H9 (cell line): ENCODE measurements around the gene LIPE. TPM values are rescaled to one million over a fixed set of nuclear protein-coding genes. Genes with fewer than 3 reads are reported as not detected.

ENCODE experiments used
- DNase-seq: peaks from one replicate; pipeline ENCODE4 v3.0.0-alpha.2; 2017
- H2AFZ ChIP-seq: one replicate; pipeline ENCODE4 v1.6.1; 2013; ENCODE audit warnings: mild to moderate bottlenecking, low read length, control low read depth, moderate library complexity
- H2AK5ac ChIP-seq: 2 replicates; pipeline ENCODE4 v1.6.1; 2013; ENCODE audit warnings: low read length, control low read depth, mixed read lengths; ENCODE audit not compliant: insufficient read length
- H2BK120ac ChIP-seq: one replicate; pipeline ENCODE4 v1.6.1; 2013; ENCODE audit warnings: low read depth, mild to moderate bottlenecking, low read length, control low read depth, inconsistent platforms; ENCODE audit not compliant: poor library complexity, severe bottlenecking
- H2BK12ac ChIP-seq: 2 replicates; pipeline ENCODE4 v1.6.1; 2013; ENCODE audit warnings: low read length, control low read depth, mixed read lengths, low read depth; ENCODE audit not compliant: insufficient read length
- H2BK15ac ChIP-seq: 2 replicates; pipeline ENCODE4 v1.6.1; 2013; ENCODE audit warnings: low read depth, low read length, control low read depth
- H2BK20ac ChIP-seq: one replicate; pipeline ENCODE4 v1.6.1; 2013; ENCODE audit warnings: low read depth, mild to moderate bottlenecking, low read length, control low read depth, inconsistent platforms; ENCODE audit not compliant: poor library complexity, severe bottlenecking
- H2BK5ac ChIP-seq: 2 replicates; pipeline ENCODE4 v1.6.1; 2013; ENCODE audit warnings: low read length, control low read depth, mixed read lengths; ENCODE audit not compliant: insufficient read length
- H3K14ac ChIP-seq: 2 replicates; pipeline ENCODE4 v1.6.1; 2013; ENCODE audit warnings: low read length, control low read depth; ENCODE audit not compliant: insufficient read depth
- H3K18ac ChIP-seq: 2 replicates; pipeline ENCODE4 v1.6.1; 2013; ENCODE audit warnings: low read depth, mild to moderate bottlenecking, mixed read lengths, low read length, control low read depth; ENCODE audit not compliant: insufficient read length
- H3K23ac ChIP-seq: 2 replicates; pipeline ENCODE4 v1.6.1; 2013; ENCODE audit warnings: low read length, control low read depth, mixed read lengths, low read depth; ENCODE audit not compliant: insufficient read length
- H3K23me2 ChIP-seq: 2 replicates; pipeline ENCODE4 v1.6.1; 2013; ENCODE audit warnings: low read depth, mild to moderate bottlenecking, mixed read lengths, low read length, control low read depth; ENCODE audit not compliant: insufficient read length, poor library complexity, severe bottlenecking
- H3K27ac ChIP-seq: 2 replicates; pipeline ENCODE4 v1.5.1; 2013; ENCODE audit warnings: low read length, control low read depth, mixed read lengths, low read depth; ENCODE audit not compliant: insufficient read length
- H3K27me3 ChIP-seq: 2 replicates; pipeline ENCODE4 v1.6.1; 2013; ENCODE audit warnings: low read length, control low read depth, inconsistent platforms; ENCODE audit not compliant: insufficient read depth
- H3K4ac ChIP-seq: 2 replicates; pipeline ENCODE4 v1.6.1; 2013; ENCODE audit warnings: low read depth, mild to moderate bottlenecking, control low read depth, inconsistent platforms, low read length, moderate library complexity
- H3K4me1 ChIP-seq: 2 replicates; pipeline ENCODE4 v1.6.1; 2013; ENCODE audit warnings: low read length, control low read depth, inconsistent platforms; ENCODE audit not compliant: insufficient read depth
- H3K4me2 ChIP-seq: 2 replicates; pipeline ENCODE4 v1.6.1; 2013; ENCODE audit warnings: low read length, control low read depth, mixed read lengths; ENCODE audit not compliant: insufficient read length, insufficient read depth
- H3K56ac ChIP-seq: 2 replicates; pipeline ENCODE4 v1.6.1; 2013; ENCODE audit warnings: low read depth, mild to moderate bottlenecking, mixed read lengths, low read length, control low read depth; ENCODE audit not compliant: insufficient read length
- H3K79me1 ChIP-seq: 2 replicates; pipeline ENCODE4 v1.6.1; 2013; ENCODE audit warnings: low read depth, mild to moderate bottlenecking, moderate library complexity, low read length, control low read depth, inconsistent platforms; ENCODE audit not compliant: insufficient read depth, poor library complexity, severe bottlenecking
- H3K79me2 ChIP-seq: 2 replicates; pipeline ENCODE4 v1.6.1; 2013; ENCODE audit warnings: low read length, control low read depth, inconsistent platforms; ENCODE audit not compliant: insufficient read depth
- H3K9ac ChIP-seq: 2 replicates; pipeline ENCODE4 v1.6.1; 2013; ENCODE audit warnings: low read length, control low read depth, mixed read lengths; ENCODE audit not compliant: insufficient read length; ENCODE audit errors: extremely low read depth
- H3K9me3 ChIP-seq: one replicate; pipeline ENCODE4 v1.6.1; 2013; ENCODE audit warnings: low read depth, low read length, inconsistent platforms; ENCODE audit not compliant: control insufficient read depth
- H3T11ph ChIP-seq: one replicate; pipeline ENCODE4 v1.6.1; 2013; ENCODE audit warnings: mild to moderate bottlenecking, low read length, control low read depth, inconsistent platforms
- H4K20me1 ChIP-seq: one replicate; pipeline ENCODE4 v1.6.1; 2013; ENCODE audit not compliant: control insufficient read depth, insufficient read length, insufficient read depth
- H4K5ac ChIP-seq: 2 replicates; pipeline ENCODE4 v1.6.1; 2013; ENCODE audit warnings: low read depth, mild to moderate bottlenecking, mixed read lengths, low read length, control low read depth; ENCODE audit not compliant: insufficient read length
- H4K8ac ChIP-seq: replicated peaks from 2 replicates; pipeline ENCODE4 v1.6.1; 2013; ENCODE audit warnings: low read length, control low read depth, mixed read lengths, low read depth; ENCODE audit not compliant: insufficient read length
- H4K91ac ChIP-seq: 2 replicates; pipeline ENCODE4 v1.6.1; 2013; ENCODE audit warnings: low read depth, mild to moderate bottlenecking, moderate library complexity, mixed read lengths, low read length, control low read depth; ENCODE audit not compliant: insufficient read length
- H3K27ac Mint-ChIP-seq, 3 experiments: 2 replicates in 2 of 3; 3 replicates in 1 of 3; pipeline ENCODE4 v1.8.0; 2020 to 2021; ENCODE audit warnings: mixed read lengths in 3 of 3, mild to moderate bottlenecking in 1 of 3, moderate library complexity in 1 of 3
- H3K27me3 Mint-ChIP-seq: 2 replicates; pipeline ENCODE4 v1.8.0; 2021; ENCODE audit warnings: low read depth, mild to moderate bottlenecking, moderate library complexity, mixed read lengths
- H3K36me3 Mint-ChIP-seq, 3 experiments: 2 replicates in 2 of 3; 3 replicates in 1 of 3; pipeline ENCODE4 v1.8.0; 2020 to 2021; ENCODE audit warnings: low read depth in 3 of 3, mixed read lengths in 3 of 3; ENCODE audit not compliant: insufficient read depth in 1 of 3
- H3K4me1 Mint-ChIP-seq, 2 experiments: 2 replicates each; pipeline ENCODE4 v1.8.0; 2020; ENCODE audit warnings: mixed read lengths in 2 of 2
- H3K4me3 Mint-ChIP-seq, 2 experiments: 2 replicates in 1 of 2; 3 replicates in 1 of 2; pipeline ENCODE4 v1.8.0; 2020 to 2021; ENCODE audit warnings: mild to moderate bottlenecking in 2 of 2, mixed read lengths in 2 of 2, moderate library complexity in 1 of 2
- H3K9me3 Mint-ChIP-seq, 2 experiments: 2 replicates in 1 of 2; 3 replicates in 1 of 2; pipeline ENCODE4 v1.8.0; 2020; ENCODE audit warnings: mild to moderate bottlenecking in 2 of 2, mixed read lengths in 2 of 2, moderate library complexity in 1 of 2
- WGBS: extraction: QIAGEN DNeasy Blood & Tissue Kit; methylation state at CpG from one replicate; pipeline ENCODE4 v1.1.7; 2013; ENCODE audit warnings: missing lambda C conversion rate, low lambda C conversion rate, mixed read lengths; ENCODE audit not compliant: insufficient read length; ENCODE audit errors: extremely low coverage; 5-methylcytosine and 5-hydroxymethylcytosine counted together
- total RNA-seq: library from RNA; stranded (reverse); gene quantifications from 2 replicates; pipeline ENCODE4 v1.2.1, GENCODE V29; 2021
- TF ChIP-seq, protein P1 (sequence below): fragments of 200-600 bp; sonication (generic); conservative IDR thresholded peaks from 3 replicates; pipeline ENCODE4 v1.8.0; 2021; ENCODE audit warnings: antibody characterized with exemption, mild to moderate bottlenecking

LIPE gene
- total RNA-seq, 1 experiment from 2014 or later = 6.3 TPM

- Histone ChIP-seq H3K4me1 (no peaks in the 10 kb centered on the region), H3K79me1 (no peaks in the 10 kb centered on the region), H3K79me2 (no peaks in the 10 kb centered on the region), H3K23ac (no peak overlapping the region), H2AK5ac (no peak overlapping the region), H3K27ac (no peak overlapping the region), H4K8ac (no peak overlapping the region), H4K91ac (no peak overlapping the region), H2BK20ac (no peak overlapping the region), H3K56ac (no peak overlapping the region), H3K9ac (no peak overlapping the region), H4K5ac (no peak overlapping the region), H3K23me2 (no peaks in the 10 kb centered on the region), H3K4ac (no peak overlapping the region), H2AFZ (no peak overlapping the region), H3K27me3 (no peaks in the 10 kb centered on the region), H3K4me2 (no peak overlapping the region), H3K9me3 (peaks cover 6% of the 10 kb centered on the region), H2BK5ac (no peak overlapping the region), H3K14ac (no peak overlapping the region), H2BK120ac (no peak overlapping the region), H2BK12ac (no peak overlapping the region), H3K18ac (no peak overlapping the region), H4K20me1 (no peaks in the 10 kb centered on the region), H3T11ph (no peak overlapping the region), H2BK15ac (no peak overlapping the region)
- H3K4me1 Mint-ChIP-seq = peaks cover 11 to 36% of the 10 kb centered on the region in 2 experiments
- no peaks in the 10 kb centered on the region for H3K27me3 Mint-ChIP-seq
- WGBS = no CpG with 5 or more reads among the region's 13 CpGs
- H3K27ac Mint-ChIP-seq = peak overlapping the region in 1 of 3 experiments; percentile 45; a peak in 1 of 7 replicates
- H3K4me3 Mint-ChIP-seq = no peak overlapping the region
- peak; percentile 10 for DNase-seq
- H3K9me3 Mint-ChIP-seq = peaks cover 8 to 9% of the 10 kb centered on the region in 2 experiments
- TF ChIP-seq, protein P1, sequence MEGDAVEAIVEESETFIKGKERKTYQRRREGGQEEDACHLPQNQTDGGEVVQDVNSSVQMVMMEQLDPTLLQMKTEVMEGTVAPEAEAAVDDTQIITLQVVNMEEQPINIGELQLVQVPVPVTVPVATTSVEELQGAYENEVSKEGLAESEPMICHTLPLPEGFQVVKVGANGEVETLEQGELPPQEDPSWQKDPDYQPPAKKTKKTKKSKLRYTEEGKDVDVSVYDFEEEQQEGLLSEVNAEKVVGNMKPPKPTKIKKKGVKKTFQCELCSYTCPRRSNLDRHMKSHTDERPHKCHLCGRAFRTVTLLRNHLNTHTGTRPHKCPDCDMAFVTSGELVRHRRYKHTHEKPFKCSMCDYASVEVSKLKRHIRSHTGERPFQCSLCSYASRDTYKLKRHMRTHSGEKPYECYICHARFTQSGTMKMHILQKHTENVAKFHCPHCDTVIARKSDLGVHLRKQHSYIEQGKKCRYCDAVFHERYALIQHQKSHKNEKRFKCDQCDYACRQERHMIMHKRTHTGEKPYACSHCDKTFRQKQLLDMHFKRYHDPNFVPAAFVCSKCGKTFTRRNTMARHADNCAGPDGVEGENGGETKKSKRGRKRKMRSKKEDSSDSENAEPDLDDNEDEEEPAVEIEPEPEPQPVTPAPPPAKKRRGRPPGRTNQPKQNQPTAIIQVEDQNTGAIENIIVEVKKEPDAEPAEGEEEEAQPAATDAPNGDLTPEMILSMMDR = no peak
- peaks cover 37 to 50% (median 47%) of the 10 kb centered on the region in 3 experiments for H3K36me3 Mint-ChIP-seq
These were observed 64.2 kb downstream of the LIPE start for GRCh38 chr19:42362891-42363440.
